GM20000 (cell line): Measurements from ENCODE around the gene MPP2.
"Not testable (repeated sequence)": the region's sequence is repeated elsewhere in the genome, so short reads cannot be mapped to it uniquely, and the experiment has no call there.

ENCODE experiments used
- DNase-seq: peaks from one replicate; pipeline ENCODE4 v3.0.0; 2012; ENCODE audit warnings: low spot score
- CTCF ChIP-seq: IDR thresholded peaks from 2 replicates; pipeline ENCODE4 v1.5.1; 2012; ENCODE audit warnings: mild to moderate bottlenecking, control low read depth; ENCODE audit errors: extremely low read depth, missing control alignments

The MPP2 gene

DNA sequence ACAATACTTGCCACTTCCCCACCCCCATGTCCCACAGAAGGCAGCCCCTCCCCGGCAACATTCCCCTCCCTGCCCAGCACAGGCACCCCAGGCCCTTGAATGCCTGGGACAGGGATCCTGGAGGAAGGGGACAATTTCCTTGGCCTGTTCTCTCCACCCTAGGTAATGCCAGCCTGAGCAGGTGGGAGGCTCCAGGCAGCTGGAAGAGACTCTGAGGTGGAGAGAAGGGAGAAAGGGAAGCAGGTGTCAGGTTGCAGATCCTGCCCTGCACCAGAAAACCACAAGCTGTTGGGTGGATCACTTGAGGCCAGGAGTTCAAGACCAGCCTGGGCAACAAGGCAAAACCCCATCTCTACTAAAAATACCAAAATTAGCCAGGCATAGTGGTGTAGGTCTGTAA, 8.9 kb downstream of the MPP2 start:
- DNase-seq: no peak
- TF ChIP-seq CTCF: no peak

- TF ChIP-seq CTCF: no peak
- DNase-seq: no peak
Observed at GRCh38 chr17:43897831-43898230, 9.5 kb downstream of the MPP2 start.

- not testable (repeated sequence) for DNase-seq
Observed at GRCh38 chr17:43894494-43894893, 12.8 kb downstream of the MPP2 start.

GRCh38 chr17:43892647-43892952, 14.7 kb downstream of the MPP2 start:
- DNase-seq: no peak
- no peak for TF ChIP-seq CTCF

DNA sequence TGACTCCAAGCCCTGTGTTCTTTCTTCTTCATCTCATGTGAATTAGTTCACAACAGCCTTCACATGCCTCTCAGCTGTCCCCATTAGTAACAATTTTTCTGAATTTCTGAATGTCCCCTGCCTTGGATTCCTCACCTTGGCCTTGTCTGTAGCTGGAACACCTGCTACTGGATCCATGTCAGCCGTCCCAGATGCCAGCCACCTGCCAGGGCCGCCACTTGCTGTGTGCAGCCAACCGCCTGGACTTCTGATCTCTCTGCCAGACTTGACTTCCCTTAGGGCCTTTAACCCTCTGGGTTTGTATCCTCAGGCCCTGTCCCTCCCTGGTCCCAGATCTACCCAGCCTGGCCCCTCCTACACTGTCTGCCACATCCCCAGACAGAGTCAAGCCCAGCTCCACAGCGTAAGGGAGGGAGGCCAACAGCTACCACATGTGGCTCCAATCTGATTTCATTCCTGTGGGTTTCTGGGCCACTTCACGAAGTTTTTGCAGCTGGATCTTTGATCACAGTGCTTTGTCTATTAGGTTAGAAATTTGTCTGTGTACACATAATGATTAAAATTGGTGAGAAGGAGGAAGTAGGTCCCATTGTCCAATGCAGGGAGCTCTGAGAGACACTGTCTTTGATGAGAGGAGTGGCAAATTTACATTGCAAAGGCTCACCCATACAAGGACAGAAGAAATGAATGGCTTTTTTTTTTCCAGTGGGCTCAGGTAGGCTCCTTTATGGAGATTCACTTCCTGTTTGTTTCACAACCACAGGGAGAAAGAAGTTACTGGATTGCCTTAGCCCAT, 15.3 kb downstream of the MPP2 start:
- DNase-seq: no peak
- no peak for TF ChIP-seq CTCF

GRCh38 chr17:43890240-43890639, 17.1 kb downstream of the MPP2 start:
- no peak for DNase-seq
- TF ChIP-seq CTCF: no peak

GRCh38 chr17:43888548-43888947, 18.8 kb downstream of the MPP2 start:
- DNase-seq: no peak
- no peak for TF ChIP-seq CTCF

DNA sequence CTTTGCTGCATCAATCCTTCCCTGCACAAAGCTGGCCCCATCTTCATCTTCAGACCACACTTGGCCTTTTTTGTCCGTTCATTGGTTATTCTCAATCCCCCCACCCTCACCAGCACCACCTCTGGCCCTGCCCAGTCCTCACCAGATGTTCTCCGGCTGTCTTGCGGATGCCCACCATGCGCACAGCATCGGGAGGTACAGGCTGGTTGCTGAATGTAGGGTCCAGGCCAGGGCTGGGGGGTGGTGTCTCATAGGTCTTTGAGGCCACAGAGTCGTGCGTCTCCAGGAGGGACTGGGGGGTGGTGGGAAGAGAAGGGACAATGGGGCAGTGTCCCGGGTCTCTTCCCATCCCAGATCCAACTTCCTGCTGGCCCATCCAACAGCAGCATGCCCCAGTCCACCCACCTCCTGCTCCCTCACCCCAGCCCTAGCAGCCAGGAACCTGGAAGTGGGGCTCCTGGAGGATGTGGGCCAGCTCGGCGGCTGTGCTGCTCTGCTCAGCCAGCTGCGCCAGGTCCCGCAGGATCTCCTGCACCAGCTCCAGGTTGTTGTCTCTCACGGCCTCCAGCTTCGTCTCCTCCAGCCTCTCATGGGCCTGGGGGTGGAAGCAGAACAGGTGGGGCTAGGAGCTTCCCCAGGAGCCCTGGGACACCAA, 24.4 kb downstream of the MPP2 start:
- TF ChIP-seq CTCF: no peak
- no peak for DNase-seq
